K562 (cell line): ENCODE results near the gene RNF144A. TPM values are rescaled to one million over a fixed set of nuclear protein-coding genes. Genes with fewer than 3 reads are reported as not detected.

Source experiments
- BMI1 ChIP-seq: fragments of 150-350 bp; IDR thresholded peaks from 2 replicates; pipeline ENCODE4 v1.6.1; 2014; ENCODE audit warnings: low read length
- BRF1 ChIP-seq: IDR thresholded peaks from 3 replicates; pipeline ENCODE4 v1.6.1; 2011; ENCODE audit warnings: borderline replicate concordance, mild to moderate bottlenecking; ENCODE audit not compliant: insufficient read length; ENCODE audit errors: extremely low read depth
- CEBPZ ChIP-seq: fragments of 150-350 bp; IDR thresholded peaks from 2 replicates; pipeline ENCODE4 v1.6.1; 2014; ENCODE audit warnings: low read depth, mild to moderate bottlenecking, low read length, borderline replicate concordance
- DPF2 ChIP-seq: fragments of 450-650 bp; IDR thresholded peaks from 2 replicates; pipeline ENCODE4 v1.6.1; 2016
- ELF2 ChIP-seq: fragments of 250-450 bp; sonication (Bioruptor Pico); IDR thresholded peaks from 2 replicates; pipeline ENCODE4 v1.5.0; 2021; ENCODE audit warnings: mild to moderate bottlenecking
- ETV5 ChIP-seq: sonication (generic); formaldehyde crosslinking; IDR thresholded peaks from 2 replicates; pipeline ENCODE4 v1.4.0; 2020; ENCODE audit warnings: low read depth, mild to moderate bottlenecking, missing genetic modification reagents
- FOXA3 ChIP-seq, 2 experiments: fragments of 450-650 bp in 1 of 2; sonication (generic) in 1 of 2; formaldehyde crosslinking; IDR thresholded peaks in 1 of 2; conservative IDR thresholded peaks in 1 of 2; 2 replicates each; pipeline versions ENCODE4 v1.4.0 to v1.8.0; 2020 to 2022; ENCODE audit warnings: mild to moderate bottlenecking in 2 of 2, missing genetic modification reagents in 1 of 2
- FOXK2 ChIP-seq, 2 experiments: fragments of 450-650 bp; IDR thresholded peaks in 1 of 2; conservative IDR thresholded peaks in 1 of 2; 2 replicates each; pipeline ENCODE4 v1.6.1; 2016; ENCODE audit warnings: low read depth in 2 of 2, mild to moderate bottlenecking in 1 of 2
- IRF2 ChIP-seq: sonication (generic); formaldehyde crosslinking; IDR thresholded peaks from 2 replicates; pipeline ENCODE4 v1.8.1; 2022; ENCODE audit warnings: mild to moderate bottlenecking, missing genetic modification reagents
- MEIS2 ChIP-seq: fragments of 450-650 bp; IDR thresholded peaks from 2 replicates; pipeline ENCODE4 v1.6.1; 2014; ENCODE audit warnings: mild to moderate bottlenecking; ENCODE audit not compliant: partially characterized antibody
- MYBL2 ChIP-seq, 2 experiments: fragments of 450-650 bp in 1 of 2; sonication (generic) in 1 of 2; formaldehyde crosslinking in 1 of 2; IDR thresholded peaks; 2 replicates each; pipeline versions ENCODE4 v1.6.1 to v1.8.1; 2017 to 2022; ENCODE audit warnings: borderline replicate concordance in 1 of 2, inconsistent platforms in 1 of 2, low read depth in 1 of 2, mild to moderate bottlenecking in 1 of 2, missing genetic modification reagents in 1 of 2, moderate library complexity in 1 of 2
- MYNN ChIP-seq, 2 experiments: sonication (generic); formaldehyde crosslinking in 1 of 2; IDR thresholded peaks; 2 replicates each; pipeline versions ENCODE4 v1.5.0 to v1.6.1; 2016 to 2020; ENCODE audit warnings: antibody characterized with exemption in 1 of 2, missing genetic modification reagents in 1 of 2
- PCBP1 ChIP-seq: fragments of 200-400 bp; formaldehyde crosslinking; IDR thresholded peaks from 2 replicates; pipeline ENCODE4 v1.6.1; 2018; ENCODE audit warnings: mild to moderate bottlenecking, low read depth, low read length; ENCODE audit not compliant: poor library complexity, severe bottlenecking
- RAD21 ChIP-seq, 2 experiments: fragments of 250-450 bp in 1 of 2; fragments of 450-650 bp in 1 of 2; sonication (Bioruptor Pico) in 1 of 2; formaldehyde crosslinking in 1 of 2; IDR thresholded peaks in 1 of 2; conservative IDR thresholded peaks in 1 of 2; 2 replicates each; pipeline versions ENCODE4 v1.4.0 to v1.8.0; 2020 to 2022; ENCODE audit warnings: mild to moderate bottlenecking in 2 of 2, moderate library complexity in 1 of 2
- SLC30A9 ChIP-seq: fragments of 250-450 bp; sonication (Bioruptor Pico); IDR thresholded peaks from 2 replicates; pipeline ENCODE4 v1.8.0; 2022; ENCODE audit warnings: mild to moderate bottlenecking, moderate library complexity
- SMAD4 ChIP-seq: fragments of 250-450 bp; sonication (Bioruptor Pico); conservative IDR thresholded peaks from 2 replicates; pipeline ENCODE4 v1.8.0; 2021; ENCODE audit warnings: inconsistent platforms, mild to moderate bottlenecking, moderate library complexity
- SP2 ChIP-seq: IDR thresholded peaks from 2 replicates; pipeline ENCODE4 v1.6.1; 2011; ENCODE audit warnings: mild to moderate bottlenecking, low read depth, low read length, moderate library complexity; ENCODE audit not compliant: poor library complexity, severe bottlenecking; ENCODE audit errors: extremely low read depth
- TFAP4 ChIP-seq: sonication (generic); formaldehyde crosslinking; IDR thresholded peaks from 2 replicates; pipeline ENCODE4 v1.8.0; 2022; ENCODE audit warnings: missing genetic modification reagents, mild to moderate bottlenecking, moderate library complexity, borderline replicate concordance
- THRAP3 ChIP-seq: fragments of 450-650 bp; IDR thresholded peaks from 2 replicates; pipeline ENCODE4 v1.6.1; 2016; ENCODE audit warnings: mild to moderate bottlenecking, inconsistent platforms, borderline replicate concordance
- U2AF2 ChIP-seq: fragments of 200-400 bp; formaldehyde crosslinking; optimal IDR thresholded peaks from 2 replicates; pipeline ENCODE3; 2017; ENCODE audit warnings: low read depth, mild to moderate bottlenecking, low read length
- XRCC4 ChIP-seq: IDR thresholded peaks from one replicate; pipeline ENCODE4 v1.6.1; 2011; ENCODE audit not compliant: insufficient read depth, insufficient read length; ENCODE audit errors: extremely low read depth
- ZBTB8A ChIP-seq: fragments of 450-650 bp; IDR thresholded peaks from 2 replicates; pipeline ENCODE4 v1.6.1; 2018; ENCODE audit warnings: mild to moderate bottlenecking, moderate library complexity; ENCODE audit not compliant: partially characterized antibody
- ZFP36 ChIP-seq: fragments of 150-350 bp; IDR thresholded peaks from 2 replicates; pipeline ENCODE4 v1.6.1; 2018; ENCODE audit warnings: low read length, low read depth; ENCODE audit not compliant: partially characterized antibody
- ZNF583 ChIP-seq: fragments of 250-450 bp; sonication (Bioruptor Pico); IDR thresholded peaks from 2 replicates; pipeline ENCODE4 v1.4.0; 2020
- ZNF778 ChIP-seq: fragments of 450-650 bp; formaldehyde crosslinking; IDR thresholded peaks from 2 replicates; pipeline ENCODE4 v1.4.0; 2020; ENCODE audit warnings: mild to moderate bottlenecking, moderate library complexity
- polyA plus RNA-seq, 8 experiments: library from polyadenylated mRNA; depleted of rRNA in 4 of 8; stranded (reverse) in 5 of 8; unstranded in 3 of 8; fragments of >200 nt; fragmentation: Nextera tagmentation in 2 of 8; fragmentation: Illumina TruSeq in 1 of 8; extraction: Ambion mirVana in 2 of 8; extraction: Trizol in 1 of 8; gene quantifications; 2 replicates each; pipeline versions ENCODE4 v1.2.1 to v1.2.3, GENCODE V29; 2011 to 2014; ENCODE audit warnings: inconsistent platforms in 1 of 8, missing spikeins in 1 of 8
- total RNA-seq, 7 experiments: library from RNA; depleted of rRNA in 6 of 7; stranded (reverse); fragments of >200 nt in 6 of 7; fragmentation: Illumina TruSeq in 2 of 7; extraction: Trizol in 2 of 7; gene quantifications; 2 replicates each; pipeline versions ENCODE4 v1.2.1 to v1.2.3, GENCODE V29; 2011 to 2021; ENCODE audit warnings: low replicate concordance in 1 of 7

Gene RNF144A
- total and polyA plus RNA-seq, 9 of the 15 experiments (the other 6 are each of a cell fraction or from before 2014, with no cell fraction given): 0.96 to 11.3 (median 6.2) TPM

GRCh38 chr2:6887751-6888192, 29.4 kb upstream of the RNF144A start (continued):
- no peak for TF ChIP-seq TFAP4 (CRISPR knock-in tag)
- TF ChIP-seq MEIS2: no peak
- TF ChIP-seq FOXK2 (conservative IDR thresholded peaks at IDR 0.05 in 1 of 2, IDR thresholded peaks at IDR 0.05 in 1 of 2; ENCODE audit: low read depth in 2 of 2): peak; percentile 55 to 71; a peak in 3 of 4 replicates
- TF ChIP-seq MYBL2 (IDR thresholded peaks at IDR 0.05; ENCODE audit: low read depth): no peak
- no peak for TF ChIP-seq MYBL2 (CRISPR knock-in tag; IDR thresholded peaks at IDR 0.05; ENCODE audit: borderline replicate concordance)
- peak; percentile 78 for TF ChIP-seq ZFP36
- no peak for TF ChIP-seq BMI1
- TF ChIP-seq SP2: no peak
- peak; percentile 81; the same call in 1 of the 2 replicates for TF ChIP-seq SMAD4
- no peak for TF ChIP-seq THRAP3
- no peak for TF ChIP-seq ZNF778 (CRISPR knock-in tag)
- peak in 1 of 2 experiments; percentile 17; a peak in 1 of 4 replicates for TF ChIP-seq RAD21 (CRISPR knock-in tag; conservative IDR thresholded peaks at IDR 0.05 in 1 of 2, IDR thresholded peaks at IDR 0.05 in 1 of 2)
- TF ChIP-seq MYNN (IDR thresholded peaks at IDR 0.05): peak; percentile 98
- no peak for TF ChIP-seq MYNN (CRISPR knock-in tag; IDR thresholded peaks at IDR 0.05)
- no peak for TF ChIP-seq ZBTB8A
- no peak for TF ChIP-seq U2AF2
- TF ChIP-seq XRCC4: no peak
- TF ChIP-seq SLC30A9: no peak
- peak; percentile 94 for TF ChIP-seq DPF2
- no peak for TF ChIP-seq CEBPZ
- TF ChIP-seq ZNF583 (CRISPR knock-in tag): peak; percentile 75; the same call in 1 of the 2 replicates
- TF ChIP-seq BRF1: no peak
- no peak for TF ChIP-seq ELF2 (CRISPR knock-in tag)
- TF ChIP-seq PCBP1: no peak
- TF ChIP-seq ETV5 (CRISPR knock-in tag): 0 out of 2 replicates have a peak, but pooled peaks have one; percentile 17
- TF ChIP-seq FOXA3 (CRISPR knock-in tag; conservative IDR thresholded peaks at IDR 0.05 in 1 of 2, IDR thresholded peaks at IDR 0.05 in 1 of 2): peak; percentile 20 to 52; a peak in 1 of 4 replicates
- TF ChIP-seq IRF2: no peak
